Urinary bladder (tissue), 4 donors: Measurements from ENCODE around the gene ILRUN. TPM values are rescaled to one million over a fixed set of nuclear protein-coding genes. Genes with fewer than 3 reads are reported as not detected.
"Not testable (repeated sequence)": the region's sequence is repeated elsewhere in the genome, so short reads cannot be mapped to it uniquely, and the experiment has no call there.

ENCODE experiments used
- DNase-seq: peaks from one replicate; pipeline ENCODE4 v3.0.0-alpha.2; 2015; ENCODE audit errors: extremely low spot score
- H3K27ac ChIP-seq: one replicate; pipeline ENCODE4 v1.5.1; 2013; ENCODE audit warnings: low read depth, mild to moderate bottlenecking, moderate library complexity
- H3K36me3 ChIP-seq: one replicate; pipeline ENCODE4 v1.6.1; 2013; ENCODE audit warnings: mild to moderate bottlenecking, moderate library complexity; ENCODE audit not compliant: insufficient read depth
- H3K4me1 ChIP-seq: one replicate; pipeline ENCODE4 v1.6.1; 2013; ENCODE audit warnings: mild to moderate bottlenecking, moderate library complexity; ENCODE audit not compliant: insufficient read depth
- H3K4me3 ChIP-seq: one replicate; pipeline ENCODE4 v1.5.1; 2013; ENCODE audit warnings: low read depth, low read length
- WGBS: extraction: QIAGEN DNeasy Blood & Tissue Kit; methylation state at CpG from one replicate; pipeline ENCODE4 v1.1.7; 2013; 5-methylcytosine and 5-hydroxymethylcytosine counted together
- polyA plus RNA-seq: library from polyadenylated mRNA; stranded (reverse); fragments of 200-250 nt; gene quantifications from one replicate; pipeline ENCODE4 v1.2.3, GENCODE V29; 2013
- total RNA-seq: library from RNA; depleted of rRNA; stranded (reverse); fragments of >200 nt; gene quantifications from one replicate; pipeline ENCODE4 v1.2.3, GENCODE V29; 2014
- donor health status: healthy with polysubstance abuse.
- donor health status: healthy.

Gene ILRUN
- total and polyA plus RNA-seq, 2 donors, result 38.1 to 76.0 TPM

DNA sequence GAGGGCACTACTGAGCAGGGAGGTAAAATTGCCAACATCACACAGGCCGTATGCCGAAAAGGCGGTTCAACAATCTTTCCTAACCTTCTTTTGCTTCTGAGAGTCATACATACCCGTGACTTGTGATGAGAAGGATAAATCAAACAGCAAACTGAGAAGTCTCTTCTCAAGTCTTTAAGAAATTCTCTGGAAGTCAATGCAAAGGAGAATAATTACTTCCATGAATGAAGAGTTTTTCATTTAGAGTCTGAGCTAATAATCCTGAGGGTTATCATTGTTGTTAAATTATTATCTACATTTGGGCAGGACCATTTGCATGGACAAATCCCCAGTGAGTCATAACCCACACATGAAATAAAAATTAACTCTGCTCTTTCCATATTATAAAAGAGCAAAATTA, 22.4 kb upstream of the ILRUN start:
- 29% methylated on average over 4 of the region's 4 CpGs for WGBS

DNA sequence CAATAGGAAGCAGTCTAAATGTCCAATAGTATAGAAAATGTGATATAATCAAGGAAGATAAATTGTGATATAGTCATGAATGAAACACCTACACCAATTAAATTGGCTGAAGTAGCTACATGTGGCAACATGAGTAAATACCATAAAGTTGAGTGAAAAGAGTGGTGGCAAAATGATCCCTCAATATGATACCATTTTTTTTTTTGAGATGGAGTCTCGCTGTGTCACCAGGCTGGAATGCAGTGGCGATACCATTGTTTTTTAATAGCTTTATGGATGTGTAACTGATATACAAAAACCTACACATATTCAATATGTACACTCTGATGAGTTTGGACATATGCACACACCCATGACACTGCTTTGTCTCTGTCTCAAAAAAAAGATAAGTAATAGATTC, 20.9 kb upstream of the ILRUN start:
- H3K36me3 ChIP-seq, result no peaks in the 10 kb centered on the region
- 91% methylated on average over 2 of the region's 2 CpGs for WGBS

More for the DNA sequence above, 22.4 kb upstream of the ILRUN start:
- H3K27ac ChIP-seq, result no peak overlapping the region
- DNase-seq, result no peak
- no peaks in the 10 kb centered on the region for H3K4me1 ChIP-seq
- no peaks in the 10 kb centered on the region for H3K36me3 ChIP-seq
- H3K4me3 ChIP-seq, result no peak overlapping the region

DNA sequence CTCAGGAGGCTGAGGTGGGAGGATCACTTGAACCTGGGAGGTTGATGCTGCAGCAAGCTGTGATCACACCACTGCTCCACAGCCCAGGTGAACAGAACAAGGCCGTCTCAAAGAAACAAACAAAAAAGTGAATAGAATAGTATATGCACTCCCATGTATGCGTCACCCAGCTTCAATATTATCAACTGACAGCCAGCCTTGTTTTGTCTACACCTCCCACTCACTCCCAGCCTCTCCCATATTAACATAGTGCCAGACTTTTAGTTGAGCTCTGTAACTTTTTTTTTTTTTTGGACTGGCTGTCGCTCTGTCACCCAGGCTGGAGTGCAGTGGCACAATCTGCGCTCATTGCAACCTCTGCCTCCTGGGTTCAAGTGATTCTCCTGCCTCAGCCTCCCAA, 18.1 kb upstream of the ILRUN start:
- H3K4me3 ChIP-seq, result no peak overlapping the region
- no peak overlapping the region for H3K27ac ChIP-seq
- 92% methylated on average over 4 of the region's 4 CpGs for WGBS
- no peak for DNase-seq
- no peaks in the 10 kb centered on the region for H3K4me1 ChIP-seq
- H3K36me3 ChIP-seq, result no peaks in the 10 kb centered on the region

More for the DNA sequence above, 20.9 kb upstream of the ILRUN start:
- H3K4me1 ChIP-seq, result no peaks in the 10 kb centered on the region
- DNase-seq, result no peak
- H3K27ac ChIP-seq, result no peak overlapping the region
- no peak overlapping the region for H3K4me3 ChIP-seq

DNA sequence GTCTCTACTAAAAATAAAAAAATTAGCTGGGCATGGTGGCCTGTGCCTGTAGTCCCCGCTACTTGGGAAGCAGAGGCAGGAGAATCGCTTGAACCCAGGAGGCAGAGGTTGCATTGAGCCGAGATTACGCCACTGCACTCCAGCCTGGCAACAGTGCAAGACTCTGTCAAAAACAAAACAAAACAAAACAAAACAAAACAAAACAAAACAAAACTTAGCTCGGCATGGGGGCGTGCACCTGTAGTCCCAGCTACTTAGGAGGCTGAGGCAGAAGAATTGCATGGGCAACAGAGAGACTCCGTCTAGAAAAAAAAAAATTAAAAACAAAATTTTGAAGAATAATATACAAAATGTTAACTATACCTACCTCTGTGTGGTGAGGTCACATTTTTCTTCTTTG, 16.3 kb upstream of the ILRUN start:
- not testable (repeated sequence) for H3K4me1 ChIP-seq, H3K27ac ChIP-seq, H3K36me3 ChIP-seq, H3K4me3 ChIP-seq, DNase-seq
- WGBS, result 94% methylated on average over 7 of the region's 7 CpGs

DNA sequence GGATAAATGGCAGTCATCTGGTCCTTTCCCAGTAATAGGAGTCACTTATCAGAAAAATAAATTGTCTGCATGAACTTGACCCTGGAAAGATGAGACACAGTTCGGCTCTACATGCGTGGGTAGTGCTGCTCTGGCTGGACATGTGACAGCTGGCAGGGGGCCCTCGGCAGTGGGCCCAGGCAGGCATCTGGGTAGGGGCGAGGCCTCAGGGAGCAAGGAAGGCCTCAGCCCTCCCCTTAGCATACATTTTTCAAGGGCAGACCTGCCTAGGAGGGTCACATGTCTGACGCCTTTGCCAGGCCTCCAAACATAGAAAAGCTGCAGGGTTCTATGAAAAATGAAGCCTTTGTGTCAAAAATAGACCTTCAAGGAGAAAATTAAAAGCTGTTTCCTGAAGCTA, 12.8 kb upstream of the ILRUN start:
- no peak overlapping the region for H3K27ac ChIP-seq
- no peak for DNase-seq
- H3K4me1 ChIP-seq, result no peaks in the 10 kb centered on the region
- 10% methylated on average over 5 of the region's 5 CpGs for whole genome bisulfite sequencing
- no peaks in the 10 kb centered on the region for H3K36me3 ChIP-seq
- no peak overlapping the region for H3K4me3 ChIP-seq

DNA sequence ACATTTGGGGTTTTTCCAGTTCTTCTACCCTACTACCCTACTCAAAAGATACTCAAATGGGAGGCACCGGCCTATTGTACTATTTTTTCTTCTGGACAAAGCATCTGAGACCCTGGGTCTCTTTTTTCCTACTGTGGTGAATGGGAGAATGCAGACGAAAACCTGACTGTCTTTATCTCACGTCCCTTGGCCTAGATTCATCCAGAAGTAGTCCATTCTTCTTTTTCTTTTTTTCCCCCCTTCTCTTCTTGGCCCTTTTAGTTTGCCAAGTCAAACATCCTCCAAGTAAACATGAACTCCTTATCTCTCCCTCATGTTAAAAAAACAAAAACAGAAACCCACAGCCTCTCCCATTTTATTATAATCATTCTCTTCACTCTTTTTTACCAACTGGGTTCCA, 8.7 kb upstream of the ILRUN start:
- no peak for DNase-seq
- Histone ChIP-seq H3K4me1 (no peaks in the 10 kb centered on the region), H3K4me3 (no peak overlapping the region), H3K36me3 (no peaks in the 10 kb centered on the region), H3K27ac (peak overlapping the region; percentile 50)
- WGBS, result 44% methylated on average over 3 of the region's 3 CpGs

DNA sequence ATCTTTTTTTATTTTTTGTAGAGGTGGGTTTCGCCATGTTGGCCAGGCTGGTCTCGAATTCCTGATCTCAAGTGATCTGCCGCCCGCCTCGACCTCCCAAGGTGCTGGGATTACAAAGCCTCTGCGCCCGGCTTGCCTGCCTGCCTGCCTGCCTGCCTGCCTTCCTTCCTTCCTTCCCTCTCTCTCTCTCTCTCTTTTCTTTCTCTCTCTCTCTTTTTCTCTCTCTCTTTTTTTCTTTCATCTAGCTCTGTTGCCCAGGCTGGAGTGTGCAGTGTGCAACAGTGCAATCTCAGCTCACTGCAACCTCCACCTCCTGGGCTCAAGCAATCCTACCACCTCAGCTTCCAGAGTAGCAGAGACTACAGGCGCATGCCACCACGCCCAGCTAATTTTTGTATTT, 4.6 kb upstream of the ILRUN start:
- no peaks in the 10 kb centered on the region for H3K4me1 ChIP-seq
- no peaks in the 10 kb centered on the region for H3K36me3 ChIP-seq
- no peak overlapping the region for H3K27ac ChIP-seq
- 84% methylated on average over 9 of the region's 9 CpGs for WGBS
- H3K4me3 ChIP-seq, result no peak overlapping the region
- no peak for DNase-seq

DNA sequence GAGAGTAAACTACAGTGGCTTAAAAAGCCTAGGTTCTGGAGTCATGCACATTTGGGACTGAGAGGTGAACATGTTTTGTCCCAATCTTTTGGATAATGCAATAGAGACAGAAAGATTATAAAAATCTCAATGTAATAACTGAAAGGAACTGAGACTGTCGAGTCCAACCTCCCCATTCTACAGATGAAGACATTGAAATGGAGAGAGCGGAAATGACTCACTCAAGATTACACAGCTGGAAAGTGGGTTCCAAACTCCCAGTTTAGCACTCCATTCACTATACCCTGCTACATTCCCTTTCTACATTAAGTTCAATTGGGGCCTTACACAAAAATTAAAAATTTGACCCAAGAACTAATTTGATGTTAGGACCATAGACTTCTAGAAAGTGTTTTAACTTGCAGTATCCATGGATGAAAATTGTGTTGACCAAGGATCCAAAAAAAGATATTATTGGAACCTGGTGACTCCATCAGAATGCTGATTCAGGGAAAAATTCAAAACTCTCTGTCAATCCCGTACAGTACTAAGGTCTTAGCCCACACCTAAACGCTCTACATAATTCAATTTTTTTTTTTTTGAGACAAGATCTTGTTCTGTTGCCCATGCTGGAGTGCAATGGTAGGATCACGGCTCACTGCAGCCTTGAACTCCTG, 1.5 kb upstream of the ILRUN start:
- H3K4me1 ChIP-seq, result no peaks in the 10 kb centered on the region
- H3K4me3 ChIP-seq, result no peak overlapping the region
- peaks cover 1% of the 10 kb centered on the region for H3K36me3 ChIP-seq
- no peak for DNase-seq
- WGBS, result 91% methylated on average over 5 of the region's 5 CpGs
- no peak overlapping the region for H3K27ac ChIP-seq

DNA sequence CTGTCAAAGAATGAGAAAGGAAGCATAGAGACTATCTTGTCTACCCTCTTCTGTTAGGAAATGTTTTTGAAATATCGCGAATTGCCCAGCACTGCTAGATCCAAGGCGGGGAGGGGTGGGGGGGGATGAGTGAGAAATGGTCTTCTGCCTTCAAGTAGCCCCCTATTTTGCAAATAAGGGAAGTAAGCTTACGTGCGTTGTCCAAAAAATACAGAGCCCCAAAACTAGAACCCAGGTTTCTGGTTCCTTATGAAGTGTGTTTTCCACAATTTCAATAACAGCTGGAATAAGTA, 923 bp upstream of the ILRUN start:
- Histone ChIP-seq H3K27ac (no peak overlapping the region), H3K4me3 (peak overlapping the region; percentile 77), H3K4me1 (no peaks in the 10 kb centered on the region), H3K36me3 (peaks cover 1% of the 10 kb centered on the region)
- 58% methylated on average over 5 of the region's 5 CpGs for WGBS
- DNase-seq, result no peak

DNA sequence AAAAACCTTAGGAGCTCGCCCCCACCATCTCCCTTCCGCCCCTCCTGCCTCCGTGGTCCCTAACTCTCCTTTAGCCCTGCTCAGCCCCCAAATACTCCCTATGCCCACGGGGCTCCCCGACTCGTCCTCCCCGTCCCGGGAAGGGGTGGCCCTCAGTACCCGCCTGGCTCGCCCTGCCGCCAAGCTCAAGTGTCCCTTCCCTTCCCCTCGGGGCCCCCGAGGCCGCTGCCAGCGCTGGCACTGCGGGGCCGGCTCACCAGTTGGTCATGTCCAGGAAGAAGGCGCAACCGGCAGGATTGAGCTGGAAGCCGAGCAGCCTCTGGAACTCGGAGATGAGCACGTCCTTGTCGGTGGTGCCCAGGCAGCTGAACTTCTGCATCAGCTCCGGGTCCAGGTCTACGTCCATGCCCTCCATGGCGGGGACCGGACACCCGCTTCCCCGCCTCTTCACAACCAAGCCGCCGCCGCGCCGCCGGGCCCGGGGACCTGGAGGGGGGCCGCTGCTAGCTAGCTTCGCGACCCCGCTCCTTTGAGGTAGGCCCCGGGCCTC, 303 bp downstream of the ILRUN start:
- WGBS, result under 1% methylated on average over 41 of the region's 41 CpGs
- Histone ChIP-seq H3K4me3 (peak overlapping the region; percentile 77), H3K36me3 (peaks cover 1% of the 10 kb centered on the region), H3K27ac (peak overlapping the region; percentile 87), H3K4me1 (no peaks in the 10 kb centered on the region)
- no peak for DNase-seq

DNA sequence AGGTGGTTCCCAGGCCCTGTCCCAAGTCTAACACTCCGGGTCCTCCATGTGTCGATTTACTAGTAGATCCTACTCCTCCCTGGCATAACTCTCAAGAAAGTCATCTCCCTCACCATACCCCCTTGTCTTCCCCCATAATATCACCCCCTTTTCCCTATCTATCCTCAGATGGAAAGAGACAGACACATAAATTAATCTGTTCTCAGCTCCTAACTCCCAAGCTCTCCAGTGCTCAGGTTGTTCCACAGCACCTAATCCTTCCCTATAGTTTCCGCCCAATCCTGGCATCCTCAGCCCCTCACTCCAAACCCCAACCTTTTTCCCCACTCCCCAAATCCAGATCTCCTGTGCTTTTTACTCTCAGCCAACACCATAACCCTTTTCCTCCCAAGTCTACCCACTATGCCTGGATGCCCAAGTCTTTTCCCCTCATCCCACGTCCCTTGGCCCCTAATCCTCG, 808 bp downstream of the ILRUN start:
- Histone ChIP-seq H3K4me1 (no peaks in the 10 kb centered on the region), H3K27ac (peak overlapping the region; percentile 87), H3K36me3 (peaks cover 1% of the 10 kb centered on the region), H3K4me3 (peak overlapping the region; percentile 77)
- 7% methylated on average over 5 of the region's 5 CpGs for WGBS
- DNase-seq, result no peak

DNA sequence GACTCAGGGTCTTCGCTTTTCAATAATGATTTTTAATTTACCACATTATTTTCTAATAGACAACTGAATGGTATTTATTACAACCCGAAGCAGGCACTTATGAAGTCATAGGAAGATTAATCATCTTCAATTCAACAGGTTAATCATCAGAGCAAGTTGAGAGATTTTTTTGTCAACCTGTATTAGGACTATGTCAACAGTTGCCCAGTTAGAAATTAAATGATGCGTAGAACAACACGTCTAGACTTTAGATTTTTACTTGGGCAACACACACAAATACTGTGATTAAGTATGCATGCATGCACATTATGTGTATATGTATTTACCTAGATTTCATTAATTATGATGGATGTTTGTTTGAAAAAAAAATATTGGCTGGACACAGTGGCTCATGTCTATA, 4.3 kb downstream of the ILRUN start:
- 92% methylated on average over 4 of the region's 4 CpGs for WGBS
- H3K4me3 ChIP-seq, result no peak overlapping the region
- no peaks in the 10 kb centered on the region for H3K4me1 ChIP-seq
- H3K27ac ChIP-seq, result no peak overlapping the region
- no peak for DNase-seq
- H3K36me3 ChIP-seq, result peaks cover 1% of the 10 kb centered on the region

DNA sequence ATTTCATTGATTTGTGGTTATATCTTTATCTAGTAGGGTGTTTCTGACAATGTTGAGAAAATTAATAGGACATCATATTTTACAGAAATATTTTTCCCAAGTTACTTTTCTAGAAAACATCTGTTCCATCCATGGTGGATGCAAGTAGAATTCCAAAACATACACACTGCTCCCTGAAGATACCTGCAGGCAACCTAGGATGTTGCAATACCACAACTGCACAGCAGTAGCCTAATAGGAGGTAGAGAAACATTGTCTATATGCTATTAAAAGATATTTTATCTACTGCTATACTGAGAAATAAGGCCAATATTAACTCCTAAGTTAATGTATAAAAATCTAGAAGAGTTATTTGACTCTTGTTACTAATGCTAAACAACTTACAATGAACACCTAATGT, 6.8 kb downstream of the ILRUN start:
- H3K36me3 ChIP-seq, result peaks cover under 1% of the 10 kb centered on the region
- H3K27ac ChIP-seq, result no peak overlapping the region
- DNase-seq, result no peak
- no peak overlapping the region for H3K4me3 ChIP-seq
- H3K4me1 ChIP-seq, result no peaks in the 10 kb centered on the region

DNA sequence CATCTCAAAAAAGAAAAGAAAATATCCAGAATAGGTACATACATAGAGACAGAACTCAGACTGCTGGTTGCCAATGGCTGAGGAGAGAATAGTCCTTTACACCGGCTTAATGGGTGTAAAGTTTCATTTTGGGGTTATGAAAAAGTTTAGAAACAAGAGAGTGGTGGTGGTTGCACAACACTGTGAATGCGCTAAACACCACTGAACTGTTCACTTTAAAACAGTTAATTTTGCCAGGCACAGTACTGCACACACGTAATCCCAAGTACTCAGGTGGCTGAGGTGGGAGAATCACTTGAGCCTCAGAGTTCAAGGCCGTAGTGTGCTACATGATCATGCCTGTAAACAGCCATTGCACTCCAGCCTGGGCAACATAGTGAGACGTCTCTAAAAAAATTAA, 7.6 kb downstream of the ILRUN start:
- Histone ChIP-seq H3K4me1 (no peaks in the 10 kb centered on the region), H3K36me3 (no peaks in the 10 kb centered on the region), H3K27ac (no peak overlapping the region), H3K4me3 (no peak overlapping the region)
- 85% methylated on average over 5 of the region's 5 CpGs for WGBS
- no peak for DNase-seq

DNA sequence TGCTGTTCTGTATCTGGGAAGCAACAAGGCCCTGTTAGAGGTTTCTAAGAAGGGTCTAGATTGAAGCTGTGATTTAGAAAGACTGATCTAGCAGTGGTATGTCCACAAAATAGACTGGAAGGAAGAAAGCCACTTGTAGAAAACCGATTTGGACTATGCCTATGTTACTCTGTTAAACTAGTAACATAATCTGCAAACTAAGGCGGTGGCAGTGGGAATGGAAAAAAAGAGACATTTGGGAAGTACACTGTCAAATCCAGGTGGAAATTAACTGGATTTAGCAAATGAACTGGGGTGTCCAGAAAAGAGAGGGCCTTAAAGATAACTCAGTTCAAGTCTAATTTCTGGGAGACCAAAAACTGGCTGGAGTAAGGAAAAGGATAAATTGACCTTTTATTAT, 11.6 kb downstream of the ILRUN start:
- H3K4me1 ChIP-seq, result peaks cover 2% of the 10 kb centered on the region
- H3K36me3 ChIP-seq, result no peaks in the 10 kb centered on the region
- 85% methylated on average over 2 of the region's 2 CpGs for WGBS
- DNase-seq, result no peak
- no peak overlapping the region for H3K4me3 ChIP-seq
- no peak overlapping the region for H3K27ac ChIP-seq
